ENCODE measurements around the gene ABR.
A peak's percentile ranks its signal among the peaks of the same experiment; 100 is the strongest.

ABR gene

GRCh38 chr17:1111599-1112443 lies 68.0 kb downstream of the ABR start:
- peaks cover 29% of the 10 kb centered on the region for H3K79me2 ChIP-seq (ENCODE audit: low read length)
- no peak overlapping the region for H2AFZ ChIP-seq (ENCODE audit: low read length)
- H3K4me3 ChIP-seq (ENCODE audit: low read length) = no peak overlapping the region
- peaks cover 14% of the 10 kb centered on the region for H3F3A ChIP-seq (ENCODE audit: insufficient read depth, low read length)
- no peaks in the 10 kb centered on the region for H4K20me1 ChIP-seq (ENCODE audit: insufficient read depth, low read length)
- H3K4me2 ChIP-seq (ENCODE audit: low read depth, low read length) = no peak overlapping the region
- TF ChIP-seq EZH2 (optimal IDR thresholded peaks at IDR 0.05; ENCODE audit: low read depth, low read length) (no peak), EZH2phosphoT487 (IDR thresholded peaks at IDR 0.05; ENCODE audit: low read length) (no peak)
- TF ChIP-seq, protein P1, sequence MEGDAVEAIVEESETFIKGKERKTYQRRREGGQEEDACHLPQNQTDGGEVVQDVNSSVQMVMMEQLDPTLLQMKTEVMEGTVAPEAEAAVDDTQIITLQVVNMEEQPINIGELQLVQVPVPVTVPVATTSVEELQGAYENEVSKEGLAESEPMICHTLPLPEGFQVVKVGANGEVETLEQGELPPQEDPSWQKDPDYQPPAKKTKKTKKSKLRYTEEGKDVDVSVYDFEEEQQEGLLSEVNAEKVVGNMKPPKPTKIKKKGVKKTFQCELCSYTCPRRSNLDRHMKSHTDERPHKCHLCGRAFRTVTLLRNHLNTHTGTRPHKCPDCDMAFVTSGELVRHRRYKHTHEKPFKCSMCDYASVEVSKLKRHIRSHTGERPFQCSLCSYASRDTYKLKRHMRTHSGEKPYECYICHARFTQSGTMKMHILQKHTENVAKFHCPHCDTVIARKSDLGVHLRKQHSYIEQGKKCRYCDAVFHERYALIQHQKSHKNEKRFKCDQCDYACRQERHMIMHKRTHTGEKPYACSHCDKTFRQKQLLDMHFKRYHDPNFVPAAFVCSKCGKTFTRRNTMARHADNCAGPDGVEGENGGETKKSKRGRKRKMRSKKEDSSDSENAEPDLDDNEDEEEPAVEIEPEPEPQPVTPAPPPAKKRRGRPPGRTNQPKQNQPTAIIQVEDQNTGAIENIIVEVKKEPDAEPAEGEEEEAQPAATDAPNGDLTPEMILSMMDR (IDR thresholded peaks at IDR 0.05; ENCODE audit: low read length) = no peak
- H3K27me3 ChIP-seq (replicated peaks; ENCODE audit: insufficient read depth, low read length) = no peaks in the 10 kb centered on the region
- H3K27ac ChIP-seq (ENCODE audit: low read length) = no peak overlapping the region
- H3K36me3 ChIP-seq (replicated peaks; ENCODE audit: insufficient read depth, low read length) = no peaks in the 10 kb centered on the region
- peaks cover 30% of the 10 kb centered on the region for H3K4me1 ChIP-seq (ENCODE audit: low read length)
- H3K9me2 ChIP-seq (replicated peaks; ENCODE audit: insufficient read depth, low read length) = no peaks in the 10 kb centered on the region
- no peak for DNase-seq
- no peaks in the 10 kb centered on the region for H3K9me3 ChIP-seq (replicated peaks; ENCODE audit: insufficient read depth, low read length)
- H3K9ac ChIP-seq (ENCODE audit: low read length) = no peak overlapping the region

DNA sequence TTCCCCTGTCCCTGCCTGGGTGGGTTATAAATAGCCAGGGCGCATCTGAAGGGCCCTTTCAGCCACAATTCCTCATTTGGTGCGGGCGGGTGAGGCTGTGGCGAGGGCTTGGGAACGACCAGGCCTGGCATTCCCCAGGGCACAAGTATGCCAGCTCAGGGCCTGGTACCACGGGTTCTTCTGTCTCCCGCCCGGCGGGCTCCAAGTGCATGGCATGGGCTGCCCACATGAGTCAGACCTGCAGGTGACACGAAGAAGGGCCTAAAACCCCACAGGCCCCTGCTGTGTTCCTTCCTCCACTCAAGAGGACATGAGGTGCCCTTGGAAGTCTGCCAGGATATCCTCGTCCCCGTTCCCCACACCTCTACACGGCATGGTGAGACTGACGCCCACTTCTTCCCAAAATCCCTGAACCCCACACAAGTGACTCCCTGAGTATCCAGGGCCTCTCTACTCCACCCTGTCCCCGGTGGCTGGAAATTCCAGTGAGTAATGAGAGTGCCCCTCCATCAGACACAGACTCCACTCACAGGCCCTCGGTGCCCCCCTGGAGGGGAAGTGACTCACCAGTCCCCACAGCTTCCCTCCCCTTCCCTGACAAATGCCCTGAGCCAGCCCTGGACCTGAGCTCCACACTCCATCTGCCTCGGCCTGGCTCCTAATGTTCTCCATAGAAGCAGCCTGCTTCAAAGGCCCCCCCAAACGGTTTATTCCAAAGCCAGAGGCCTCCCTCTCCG lies 68.8 kb downstream of the ABR start:
- Histone ChIP-seq H3F3A (ENCODE audit: insufficient read depth, low read length) (peaks cover 12% of the 10 kb centered on the region), H3K9me2 (replicated peaks; ENCODE audit: insufficient read depth, low read length) (no peaks in the 10 kb centered on the region), H3K4me1 (ENCODE audit: low read length) (peaks cover 27% of the 10 kb centered on the region), H3K79me2 (ENCODE audit: low read length) (peaks cover 34% of the 10 kb centered on the region), H3K4me2 (ENCODE audit: low read depth, low read length) (no peak overlapping the region), H2AFZ (ENCODE audit: low read length) (no peak overlapping the region), H3K4me3 (ENCODE audit: low read length) (no peak overlapping the region), H3K36me3 (replicated peaks; ENCODE audit: insufficient read depth, low read length) (no peaks in the 10 kb centered on the region), H3K9me3 (replicated peaks; ENCODE audit: insufficient read depth, low read length) (no peaks in the 10 kb centered on the region), H3K27ac (ENCODE audit: low read length) (no peak overlapping the region), H3K9ac (ENCODE audit: low read length) (no peak overlapping the region), H3K27me3 (replicated peaks; ENCODE audit: insufficient read depth, low read length) (no peaks in the 10 kb centered on the region), H4K20me1 (ENCODE audit: insufficient read depth, low read length) (no peaks in the 10 kb centered on the region)
- DNase-seq = no peak
- TF ChIP-seq EZH2phosphoT487 (IDR thresholded peaks at IDR 0.05; ENCODE audit: low read length) = no peak
- TF ChIP-seq EZH2 (optimal IDR thresholded peaks at IDR 0.05; ENCODE audit: low read depth, low read length) = no peak
- TF ChIP-seq, protein P1 (IDR thresholded peaks at IDR 0.05; ENCODE audit: low read length) = no peak

DNA sequence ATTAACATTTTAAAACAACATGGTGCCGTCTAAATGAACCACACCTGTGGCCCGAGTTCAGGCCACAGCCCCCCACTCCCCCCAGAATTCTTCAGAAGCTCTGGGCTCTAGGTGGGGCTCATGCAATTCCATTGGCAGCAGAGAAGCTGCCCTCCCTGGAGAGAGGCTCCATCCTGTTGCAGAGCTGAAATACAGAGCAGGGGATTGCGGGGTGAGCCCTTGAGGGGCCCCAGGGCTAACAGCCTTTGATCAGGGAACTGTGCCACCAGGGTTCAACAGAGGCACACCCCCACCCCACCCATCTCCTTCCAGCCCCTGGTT lies 69.3 kb downstream of the ABR start:
- H2AFZ ChIP-seq (ENCODE audit: low read length) = no peak overlapping the region
- no peak overlapping the region for H3K4me3 ChIP-seq (ENCODE audit: low read length)
- TF ChIP-seq EZH2 (optimal IDR thresholded peaks at IDR 0.05; ENCODE audit: low read depth, low read length) = no peak
- TF ChIP-seq, protein P1 (IDR thresholded peaks at IDR 0.05; ENCODE audit: low read length) = no peak
- no peak for TF ChIP-seq EZH2phosphoT487 (IDR thresholded peaks at IDR 0.05; ENCODE audit: low read length)
- no peak overlapping the region for H3K4me2 ChIP-seq (ENCODE audit: low read depth, low read length)
- H3K4me1 ChIP-seq (ENCODE audit: low read length) = peaks cover 25% of the 10 kb centered on the region
- H3K9me3 ChIP-seq (replicated peaks; ENCODE audit: insufficient read depth, low read length) = no peaks in the 10 kb centered on the region
- H3K9me2 ChIP-seq (replicated peaks; ENCODE audit: insufficient read depth, low read length) = no peaks in the 10 kb centered on the region
- H3K36me3 ChIP-seq (replicated peaks; ENCODE audit: insufficient read depth, low read length) = no peaks in the 10 kb centered on the region
- H3K27me3 ChIP-seq (replicated peaks; ENCODE audit: insufficient read depth, low read length) = no peaks in the 10 kb centered on the region
- H3K79me2 ChIP-seq (ENCODE audit: low read length) = peaks cover 39% of the 10 kb centered on the region
- H4K20me1 ChIP-seq (ENCODE audit: insufficient read depth, low read length) = no peaks in the 10 kb centered on the region
- no peak for DNase-seq
- H3F3A ChIP-seq (ENCODE audit: insufficient read depth, low read length) = peaks cover 9% of the 10 kb centered on the region
- peak overlapping the region; percentile 91; the same call in 1 of the 2 replicates for H3K9ac ChIP-seq (ENCODE audit: low read length)
- H3K27ac ChIP-seq (ENCODE audit: low read length) = no peak overlapping the region

All from MM.1S (cell line).